Measurements from ENCODE around the gene TRPV5. TPM values are rescaled to one million over a fixed set of nuclear protein-coding genes. Genes with fewer than 3 reads are reported as not detected.

Gene TRPV5
- total and polyA plus RNA-seq, 2 of the 8 experiments (the other 6 are each of a cell fraction or from before 2014, with no cell fraction given): 0.03 TPM; not detected in 1

DNA sequence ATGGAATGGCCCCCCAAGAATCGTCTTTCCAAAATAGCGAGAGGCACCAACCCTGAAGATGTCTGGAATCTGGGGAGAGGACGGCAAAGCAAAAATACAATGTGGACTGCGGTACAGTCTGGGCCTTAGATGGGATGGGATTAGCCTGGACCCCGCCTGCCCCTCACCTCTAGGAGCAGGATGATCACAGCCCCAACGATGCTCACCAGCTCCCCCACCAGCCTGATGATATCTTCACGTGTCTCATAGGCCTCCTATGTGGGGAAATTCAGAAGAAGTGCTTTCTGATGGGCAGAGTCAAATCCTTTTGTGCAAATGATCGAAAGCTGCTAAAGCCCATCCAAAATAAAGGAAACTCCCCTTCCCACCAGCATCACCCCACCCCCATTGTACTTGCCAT is 18.2 kb downstream of the TRPV5 start:
- H2BK20ac ChIP-seq (ENCODE audit: low read length): no peak overlapping the region
- ChIA-PET POLR2A (ENCODE audit: partially characterized antibody) (no interaction called here), CTCF (ENCODE audit: partially characterized antibody) (interaction anchor here (0.6 to 4.3 kb wide), 15 partner anchors 10 to 556 kb away, joined by 3 to 31 read pairs (median 4); partner anchors contain the start of gene TRPV5)
- no peak overlapping the region for H3K56ac ChIP-seq (replicated peaks; ENCODE audit: insufficient read length, low read depth, low read length)
- H2AK5ac ChIP-seq (ENCODE audit: low read depth, low read length): no peak overlapping the region
- H3K36me3 ChIP-seq (ENCODE audit: control insufficient read depth in 2 of 4, insufficient read depth in 4 of 4, low read length in 3 of 4): no peaks in the 10 kb centered on the region
- H3K79me2 ChIP-seq (ENCODE audit: control insufficient read depth in 1 of 2, insufficient read depth in 2 of 2, low read length in 2 of 2): no peaks in the 10 kb centered on the region
- no peak overlapping the region for H2AFZ ChIP-seq (ENCODE audit: low read length)
- no peak overlapping the region for H3K18ac ChIP-seq (ENCODE audit: extremely low read depth, low read length)
- no peaks in the 10 kb centered on the region for H3K4me1 ChIP-seq (replicated peaks in 1 of 4; ENCODE audit: control insufficient read depth in 3 of 4, insufficient read depth in 4 of 4, low read length in 3 of 4)
- 85% methylated on average over 8 of the region's 8 CpGs; no CpG with 5 or more reads in 1 of the 2 experiments for WGBS, 2 experiments (ENCODE audit: extremely low coverage in 1 of 2, insufficient coverage in 1 of 2, insufficient read length in 1 of 2, insufficient replicate concordance in 2 of 2, low coverage in 1 of 2, low lambda C conversion rate in 2 of 2, missing lambda C conversion rate in 1 of 2)
- H4K20me1 ChIP-seq (replicated peaks in 1 of 2; ENCODE audit: control insufficient read depth in 1 of 2, insufficient read depth in 2 of 2, low read length in 2 of 2): no peaks in the 10 kb centered on the region
- H3K14ac ChIP-seq (ENCODE audit: insufficient read length): no peak overlapping the region
- H4K8ac ChIP-seq (ENCODE audit: extremely low read depth, insufficient read depth, low read length): no peak overlapping the region
- H3K27ac ChIP-seq (ENCODE audit: low read depth, low read length): no peak overlapping the region
- H2BK120ac ChIP-seq (replicated peaks; ENCODE audit: low read depth, low read length): no peak overlapping the region
- no peak overlapping the region for H3K4ac ChIP-seq (replicated peaks; ENCODE audit: insufficient read length, low read depth, low read length)
- TF ChIP-seq, protein P1, sequence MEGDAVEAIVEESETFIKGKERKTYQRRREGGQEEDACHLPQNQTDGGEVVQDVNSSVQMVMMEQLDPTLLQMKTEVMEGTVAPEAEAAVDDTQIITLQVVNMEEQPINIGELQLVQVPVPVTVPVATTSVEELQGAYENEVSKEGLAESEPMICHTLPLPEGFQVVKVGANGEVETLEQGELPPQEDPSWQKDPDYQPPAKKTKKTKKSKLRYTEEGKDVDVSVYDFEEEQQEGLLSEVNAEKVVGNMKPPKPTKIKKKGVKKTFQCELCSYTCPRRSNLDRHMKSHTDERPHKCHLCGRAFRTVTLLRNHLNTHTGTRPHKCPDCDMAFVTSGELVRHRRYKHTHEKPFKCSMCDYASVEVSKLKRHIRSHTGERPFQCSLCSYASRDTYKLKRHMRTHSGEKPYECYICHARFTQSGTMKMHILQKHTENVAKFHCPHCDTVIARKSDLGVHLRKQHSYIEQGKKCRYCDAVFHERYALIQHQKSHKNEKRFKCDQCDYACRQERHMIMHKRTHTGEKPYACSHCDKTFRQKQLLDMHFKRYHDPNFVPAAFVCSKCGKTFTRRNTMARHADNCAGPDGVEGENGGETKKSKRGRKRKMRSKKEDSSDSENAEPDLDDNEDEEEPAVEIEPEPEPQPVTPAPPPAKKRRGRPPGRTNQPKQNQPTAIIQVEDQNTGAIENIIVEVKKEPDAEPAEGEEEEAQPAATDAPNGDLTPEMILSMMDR (IDR thresholded peaks at IDR 0.05; ENCODE audit: control extremely low read depth in 1 of 3, insufficient read depth in 1 of 3, low read depth in 1 of 3, low read length in 3 of 3): peak in 2 of 3 experiments; percentile 8 to 18; a peak in 2 of 4 replicates
- TF ChIP-seq SP1 (IDR thresholded peaks at IDR 0.05; ENCODE audit: low read depth, low read length): no peak
- no peak for TF ChIP-seq ASH2L (IDR thresholded peaks at IDR 0.05; ENCODE audit: low read length)
- TF ChIP-seq TBP (IDR thresholded peaks at IDR 0.05; ENCODE audit: low read depth, low read length): no peak
- no peak for TF ChIP-seq RXRA (IDR thresholded peaks at IDR 0.05; ENCODE audit: insufficient read depth, low read depth, low read length)
- TF ChIP-seq RNF2 (IDR thresholded peaks at IDR 0.05; ENCODE audit: borderline replicate concordance, low read depth, low read length, missing control alignments, poor library complexity, severe bottlenecking): no peak
- TF ChIP-seq RAD21 (IDR thresholded peaks at IDR 0.05 in 1 of 2, conservative IDR thresholded peaks at IDR 0.05 in 1 of 2; ENCODE audit: low read depth in 2 of 2, low read length in 2 of 2): no peak
- H3K9me3 ChIP-seq (ENCODE audit: insufficient read depth in 2 of 2, low read depth in 1 of 2, low read length in 1 of 2): no peaks in the 10 kb centered on the region
- no peak overlapping the region for H2BK5ac ChIP-seq (ENCODE audit: low read depth, low read length)
- H2BK15ac ChIP-seq (ENCODE audit: low read length): no peak overlapping the region
- no peak overlapping the region for H2BK12ac ChIP-seq (ENCODE audit: low read depth, low read length)
- no peak overlapping the region for H4K91ac ChIP-seq (replicated peaks; ENCODE audit: insufficient read length, low read length)
- H4K5ac ChIP-seq (ENCODE audit: insufficient read length, low read depth, low read length): no peak overlapping the region
- H3K23me2 ChIP-seq (ENCODE audit: low read depth, low read length): no peaks in the 10 kb centered on the region
- no peaks in the 10 kb centered on the region for H3K27me3 ChIP-seq (replicated peaks in 1 of 4; ENCODE audit: control insufficient read depth in 3 of 4, extremely low read depth in 1 of 4, insufficient read depth in 3 of 4, low read length in 3 of 4)
- no peak overlapping the region for H3K4me2 ChIP-seq (ENCODE audit: insufficient read depth in 1 of 2, low read depth in 2 of 2, low read length in 2 of 2)
- FAIRE-seq (no peak), DNase-seq (ENCODE audit: low read depth in 1 of 2, low spot score in 2 of 2) (no peak)
- no peaks in the 10 kb centered on the region for H3K79me1 ChIP-seq (ENCODE audit: low read depth, low read length)
- H3K23ac ChIP-seq (ENCODE audit: insufficient read length): no peak overlapping the region
- H3K4me3 ChIP-seq (ENCODE audit: extremely low read depth in 1 of 4, insufficient read depth in 2 of 4, low read depth in 3 of 4, low read length in 4 of 4): no peak overlapping the region
- H3K9ac ChIP-seq (replicated peaks in 1 of 4; ENCODE audit: extremely low read depth in 1 of 4, low read depth in 3 of 4, low read length in 3 of 4): no peak overlapping the region

Data from H1 (cell line).